ENCODE data around the gene EFEMP2.

GRCh38 chr11:65916391-65916790, 43.8 kb upstream of the EFEMP2 start:
- TF ChIP-seq CTCF (IDR thresholded peaks at IDR 0.05), result no peak
- no peak for TF ChIP-seq EZH2phosphoT487 (IDR thresholded peaks at IDR 0.05)

All from neural progenitor cell (in vitro differentiated cells).